Measurements from ENCODE around the gene TMED7. TPM values are rescaled to one million over a fixed set of nuclear protein-coding genes. Genes with fewer than 3 reads are reported as not detected.

TMED7 gene
- total RNA-seq, 2 experiments from 2014 or later, result 39.2 to 45.7 TPM

DNA sequence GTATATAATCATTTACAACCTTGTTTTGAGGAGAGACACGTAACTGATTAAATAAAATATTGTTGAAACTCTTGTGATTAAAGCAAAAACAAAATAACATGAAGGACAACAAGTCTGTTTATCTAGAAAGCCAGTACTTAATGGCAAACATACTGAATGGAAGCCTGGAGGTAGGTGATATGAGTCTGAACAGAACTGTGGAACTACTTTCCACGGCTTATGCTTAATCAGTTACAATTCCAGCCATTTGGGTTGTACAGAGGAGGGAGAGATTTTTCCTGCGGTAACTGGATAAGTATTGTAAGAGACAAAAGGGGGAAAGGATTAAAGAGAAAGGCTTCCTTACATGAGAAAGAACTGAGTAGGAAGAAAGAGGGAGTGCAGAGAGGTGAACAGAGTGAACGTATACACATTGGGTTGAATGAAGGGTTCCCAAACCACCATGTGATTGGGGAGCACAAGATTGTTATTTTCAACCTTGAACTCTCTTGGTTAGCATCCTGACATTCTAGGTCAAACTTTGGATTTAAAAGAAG, 4.4 kb downstream of the TMED7 start:
- DNase-seq, result no peak
- ChIA-PET CTCF (no interaction called here), POLR2A (no interaction called here)
- no peak overlapping the region for H3K27ac Mint-ChIP-seq
- no peaks in the 10 kb centered on the region for H3K9me3 Mint-ChIP-seq
- H3K27me3 Mint-ChIP-seq, result no peaks in the 10 kb centered on the region
- H3K4me1 Mint-ChIP-seq, result peaks cover 25% of the 10 kb centered on the region
- peaks cover 36% of the 10 kb centered on the region for H3K36me3 Mint-ChIP-seq (ENCODE audit: low read depth)
- H3K4me3 Mint-ChIP-seq, result no peak overlapping the region

DNA sequence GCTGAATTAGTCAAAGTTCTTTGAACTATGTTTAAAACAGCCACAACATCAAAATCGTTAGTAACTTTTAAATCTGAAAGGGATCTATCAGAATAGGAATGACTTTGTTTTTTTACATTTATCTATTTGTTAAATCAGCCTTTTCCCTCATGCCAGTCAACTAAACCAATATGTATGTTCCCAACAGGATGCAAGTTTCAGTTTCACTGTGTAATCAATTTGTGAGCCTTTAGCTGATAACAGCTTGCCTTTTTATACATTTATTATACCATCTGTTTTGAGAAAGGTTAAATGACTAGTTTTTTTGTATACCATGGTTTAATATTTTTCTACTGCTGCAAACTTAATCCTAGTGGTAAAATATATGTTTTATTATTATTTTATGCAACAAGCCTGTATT, 8.9 kb downstream of the TMED7 start:
- POLR2A ChIA-PET, result no interaction called here
- no peaks in the 10 kb centered on the region for H3K27me3 Mint-ChIP-seq
- H3K4me1 Mint-ChIP-seq, result peaks cover 10% of the 10 kb centered on the region
- no peak for DNase-seq
- no peak overlapping the region for H3K4me3 Mint-ChIP-seq
- H3K9me3 Mint-ChIP-seq, result no peaks in the 10 kb centered on the region
- H3K36me3 Mint-ChIP-seq (ENCODE audit: low read depth), result peaks cover 46% of the 10 kb centered on the region
- H3K27ac Mint-ChIP-seq, result no peak overlapping the region
- CTCF ChIA-PET, result interaction anchor here (0.6 to 3.1 kb wide), 2 partner anchors 8 to 209 kb away, joined by 4 to 13 read pairs; partner anchors contain the start of gene TMED7

DNA sequence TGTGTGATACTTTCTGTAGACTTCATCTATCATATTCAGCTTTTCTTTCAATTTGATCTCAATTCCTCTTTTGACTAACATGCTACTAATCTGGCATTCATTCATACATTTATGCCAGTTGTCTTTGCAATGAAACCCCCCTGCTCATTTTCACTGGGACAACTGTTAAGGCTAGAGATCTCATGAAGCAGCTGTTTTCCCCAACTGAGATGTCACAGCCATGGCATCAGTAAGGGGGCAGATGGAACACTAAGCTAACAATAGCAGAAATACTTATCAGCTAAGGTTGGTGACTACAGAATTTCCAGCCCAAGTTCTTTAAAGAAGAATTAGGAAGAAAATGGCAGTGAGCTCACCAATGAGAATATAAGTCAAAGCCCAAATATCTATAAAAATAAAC, 9.4 kb downstream of the TMED7 start:
- POLR2A ChIA-PET, result no interaction called here
- no peaks in the 10 kb centered on the region for H3K9me3 Mint-ChIP-seq
- H3K4me1 Mint-ChIP-seq, result peaks cover 9% of the 10 kb centered on the region
- H3K36me3 Mint-ChIP-seq (ENCODE audit: low read depth), result peaks cover 46% of the 10 kb centered on the region
- CTCF ChIA-PET, result interaction anchor here (0.6 to 3.1 kb wide), 2 partner anchors 9 to 209 kb away, joined by 4 to 13 read pairs; partner anchors contain the start of gene TMED7
- H3K4me3 Mint-ChIP-seq, result no peak overlapping the region
- DNase-seq, result no peak
- no peak overlapping the region for H3K27ac Mint-ChIP-seq
- no peaks in the 10 kb centered on the region for H3K27me3 Mint-ChIP-seq

DNA sequence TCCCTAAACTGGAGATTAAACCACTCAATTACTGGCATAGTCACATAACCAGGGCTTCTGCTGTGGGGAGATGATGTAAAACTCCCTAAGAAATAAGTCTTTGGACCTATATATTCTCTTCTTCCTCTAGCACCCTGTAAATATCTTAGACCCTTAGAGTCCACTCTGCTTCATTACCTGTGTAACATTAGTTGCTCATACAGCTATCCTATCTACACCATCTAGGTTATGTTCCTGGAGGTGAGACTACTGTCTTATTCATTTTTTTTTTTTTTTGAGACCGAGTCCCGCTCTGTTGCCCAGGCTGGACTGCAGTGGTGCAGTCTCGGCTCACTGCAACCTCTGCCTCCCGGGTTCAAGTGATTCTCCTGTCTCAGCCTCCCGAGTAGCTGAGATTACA, 14.0 kb downstream of the TMED7 start:
- CTCF ChIA-PET, result interaction anchor here (0.9 kb wide), 1 partner anchor 10 kb away, joined by 4 read pairs; no protein-coding TSS in a partner anchor
- DNase-seq, result no peak
- Mint-ChIP-seq H3K27ac (no peak overlapping the region), H3K36me3 (ENCODE audit: low read depth) (peaks cover 30% of the 10 kb centered on the region), H3K27me3 (no peaks in the 10 kb centered on the region), H3K4me1 (peaks cover 7% of the 10 kb centered on the region), H3K9me3 (no peaks in the 10 kb centered on the region), H3K4me3 (no peak overlapping the region)
- POLR2A ChIA-PET, result no interaction called here

DNA sequence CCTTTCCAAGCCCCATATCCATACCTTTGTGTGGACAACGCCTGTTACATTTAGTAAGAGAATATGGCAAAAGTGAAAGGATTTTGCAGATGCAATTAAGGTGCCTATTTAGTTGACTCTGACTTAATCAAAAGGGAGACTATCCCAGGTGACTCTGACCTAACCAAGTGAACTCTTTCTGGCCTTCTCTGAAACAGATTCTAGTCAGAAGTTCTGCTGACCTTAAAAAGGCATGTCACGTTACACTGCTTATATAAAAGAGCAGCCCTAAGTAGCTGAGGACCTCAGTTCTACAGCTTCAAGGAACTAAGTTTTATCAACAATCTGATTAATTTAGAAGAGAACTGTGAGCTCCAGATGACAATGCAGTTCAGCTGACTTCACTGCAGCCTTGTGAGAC, 17.9 kb downstream of the TMED7 start:
- ChIA-PET POLR2A (no interaction called here), CTCF (no interaction called here)
- peaks cover 31% of the 10 kb centered on the region for H3K36me3 Mint-ChIP-seq (ENCODE audit: low read depth)
- DNase-seq, result no peak
- peaks cover 9% of the 10 kb centered on the region for H3K4me1 Mint-ChIP-seq
- no peaks in the 10 kb centered on the region for H3K27me3 Mint-ChIP-seq
- H3K9me3 Mint-ChIP-seq, result no peaks in the 10 kb centered on the region
- no peak overlapping the region for H3K4me3 Mint-ChIP-seq
- H3K27ac Mint-ChIP-seq, result no peak overlapping the region

DNA sequence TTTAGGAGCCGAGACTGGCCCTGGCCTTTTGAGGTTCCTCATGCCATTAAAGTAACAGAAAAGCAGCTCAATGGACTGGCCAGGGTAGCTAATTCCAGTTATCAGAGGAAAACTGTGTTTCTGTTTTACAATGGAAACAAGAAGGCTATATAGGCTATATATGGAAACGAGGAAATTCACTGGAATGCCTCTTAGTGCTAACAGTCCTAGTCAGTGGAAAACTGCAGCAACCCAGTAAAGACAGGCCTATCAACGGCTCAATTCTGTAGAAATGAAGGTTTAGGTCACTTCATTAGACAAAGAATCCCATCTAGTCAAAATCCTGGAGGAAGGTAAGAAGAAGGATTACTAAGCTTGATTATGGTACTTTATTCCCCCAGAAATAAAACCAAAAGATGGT, 20.4 kb downstream of the TMED7 start:
- Mint-ChIP-seq H3K36me3 (ENCODE audit: low read depth) (peaks cover 37% of the 10 kb centered on the region), H3K9me3 (no peaks in the 10 kb centered on the region), H3K27ac (no peak overlapping the region), H3K4me1 (peaks cover 19% of the 10 kb centered on the region), H3K27me3 (no peaks in the 10 kb centered on the region), H3K4me3 (no peak overlapping the region)
- no peak for DNase-seq
- ChIA-PET POLR2A (no interaction called here), CTCF (interaction anchor here (0.7 kb wide), 1 partner anchor 13 kb away, joined by 3 read pairs; no protein-coding TSS in a partner anchor)

DNA sequence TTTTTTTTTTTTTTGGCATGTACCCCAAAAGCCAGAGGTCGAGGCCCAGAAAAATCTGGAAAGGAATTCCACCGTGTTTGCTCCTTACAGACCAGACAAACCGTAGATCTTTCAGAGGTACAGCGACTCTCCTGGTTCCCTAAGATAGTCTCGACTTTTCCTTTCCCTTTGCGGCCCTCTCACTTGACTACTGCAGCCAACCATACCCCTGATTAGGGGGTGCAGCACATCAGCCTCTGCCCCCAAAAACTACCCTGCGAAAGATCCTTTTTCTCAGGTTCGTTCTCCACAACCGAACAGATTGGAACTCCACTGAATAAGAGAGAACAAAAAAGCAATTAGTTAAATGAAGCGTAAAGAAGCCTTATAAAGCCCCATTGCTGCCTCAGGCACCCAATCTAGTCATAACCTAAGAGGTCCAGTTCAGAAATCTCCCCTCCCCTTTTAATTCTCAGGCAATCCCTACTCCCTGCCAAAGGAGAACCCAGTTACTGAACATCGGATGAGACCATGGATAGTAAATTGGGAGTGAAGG, 23.2 kb downstream of the TMED7 start:
- CTCF ChIA-PET, result interaction anchor here (0.6 to 2.5 kb wide), 3 partner anchors 12 to 21 kb away, joined by 3 to 11 read pairs (median 6); no protein-coding TSS in a partner anchor
- Mint-ChIP-seq H3K27ac (peak overlapping the region; percentile 75), H3K4me1 (peaks cover 24% of the 10 kb centered on the region), H3K36me3 (ENCODE audit: low read depth) (peaks cover 34% of the 10 kb centered on the region), H3K9me3 (no peaks in the 10 kb centered on the region), H3K27me3 (no peaks in the 10 kb centered on the region), H3K4me3 (peak overlapping the region; percentile 49)
- no peak for DNase-seq
- POLR2A ChIA-PET, result no interaction called here

DNA sequence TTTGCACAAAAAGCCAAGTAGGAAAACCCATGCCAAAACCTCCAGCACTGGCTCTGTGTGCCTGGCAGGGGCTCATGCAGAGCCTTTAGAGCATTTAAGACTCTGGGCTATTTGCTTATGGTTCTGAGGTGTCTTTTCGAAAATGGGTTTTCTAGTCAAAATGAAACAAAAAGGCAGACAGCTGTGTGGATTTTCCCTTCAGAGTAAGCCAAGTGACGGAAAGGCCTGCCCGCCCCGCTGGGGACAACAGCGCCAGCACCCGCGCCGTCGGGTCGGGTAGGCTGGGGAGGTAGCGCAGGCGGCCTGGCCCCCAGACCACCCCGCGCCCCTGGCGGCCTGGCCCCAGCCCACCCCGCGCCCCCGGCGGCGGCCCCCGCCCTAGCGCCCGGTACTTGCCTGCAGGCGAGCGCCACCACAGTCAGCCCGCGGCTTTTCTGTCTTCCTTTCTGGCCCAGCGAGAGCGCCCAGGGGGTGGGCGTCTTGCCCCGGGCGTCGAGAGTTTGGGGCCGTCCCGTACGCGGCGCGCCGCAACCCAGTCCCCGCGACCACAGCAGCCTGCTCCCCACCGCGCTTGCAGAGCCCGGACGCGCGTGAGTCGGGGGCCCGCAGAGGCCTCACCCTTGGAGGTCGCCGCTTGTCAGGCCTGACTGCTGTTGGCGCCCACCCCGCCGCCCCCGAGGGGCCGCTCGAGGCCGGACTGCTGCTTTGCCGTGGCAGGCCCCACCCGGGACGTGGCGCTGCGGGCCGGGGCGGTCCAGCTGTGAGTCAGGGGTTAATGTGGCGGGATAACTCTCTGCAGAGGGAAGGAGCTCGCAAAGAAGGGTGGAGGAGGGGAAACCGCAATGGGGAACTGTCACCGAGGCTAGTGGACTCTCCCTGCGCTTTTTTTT, 23.9 kb downstream of the TMED7 start, which contains the start of gene TICAM2:
TICAM2 (minus strand) TSS at position 779 of the 890 bp plus-strand sequence. CDS start 21,223 bp downstream, outside the sequence.
- Mint-ChIP-seq H3K27ac (peak within 1 kb of the TSS; percentile 75), H3K36me3 (ENCODE audit: low read depth) (peaks cover 33% of the 10 kb centered on the region), H3K4me1 (peaks cover 24% of the 10 kb centered on the region), H3K9me3 (no peaks in the 10 kb centered on the region), H3K4me3 (peak within 1 kb of the TSS; percentile 67), H3K27me3 (no peaks in the 10 kb centered on the region)
- ChIA-PET CTCF (interaction anchor here (0.6 to 2.5 kb wide), 5 partner anchors 10 to 166 kb away, joined by 3 to 11 read pairs (median 4); no protein-coding TSS in a partner anchor), POLR2A (interaction anchor here (0.8 kb wide), 1 partner anchor 12 kb away, joined by 4 read pairs; no protein-coding TSS in a partner anchor)
- peak; percentile 54 for DNase-seq

DNA sequence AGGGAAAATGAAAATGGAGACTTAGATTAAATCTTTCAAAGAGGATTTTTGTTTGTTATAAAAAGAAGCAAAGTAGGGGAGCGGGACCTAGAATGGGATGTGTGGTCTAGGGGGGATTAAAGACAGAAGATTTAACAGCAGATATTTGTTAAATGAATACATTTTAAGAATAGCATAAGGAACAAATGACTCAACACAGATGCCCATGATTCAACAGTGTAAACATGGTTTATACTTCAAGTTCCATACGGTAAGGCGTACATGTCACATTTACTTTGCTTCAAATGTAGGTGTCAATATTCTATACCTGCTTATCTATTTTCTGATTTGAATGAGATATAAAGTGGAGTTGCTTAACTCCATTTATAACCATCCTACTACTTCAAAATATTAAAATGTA, 25.1 kb downstream of the TMED7 start:
- Mint-ChIP-seq H3K4me1 (peaks cover 23% of the 10 kb centered on the region), H3K27ac (no peak overlapping the region), H3K9me3 (no peaks in the 10 kb centered on the region), H3K4me3 (no peak overlapping the region), H3K36me3 (ENCODE audit: low read depth) (peaks cover 27% of the 10 kb centered on the region), H3K27me3 (no peaks in the 10 kb centered on the region)
- POLR2A ChIA-PET, result no interaction called here
- CTCF ChIA-PET, result interaction anchor here (0.8 to 2.5 kb wide), 4 partner anchors 13 to 289 kb away, joined by 3 to 11 read pairs (median 4); no protein-coding TSS in a partner anchor
- DNase-seq, result no peak

DNA sequence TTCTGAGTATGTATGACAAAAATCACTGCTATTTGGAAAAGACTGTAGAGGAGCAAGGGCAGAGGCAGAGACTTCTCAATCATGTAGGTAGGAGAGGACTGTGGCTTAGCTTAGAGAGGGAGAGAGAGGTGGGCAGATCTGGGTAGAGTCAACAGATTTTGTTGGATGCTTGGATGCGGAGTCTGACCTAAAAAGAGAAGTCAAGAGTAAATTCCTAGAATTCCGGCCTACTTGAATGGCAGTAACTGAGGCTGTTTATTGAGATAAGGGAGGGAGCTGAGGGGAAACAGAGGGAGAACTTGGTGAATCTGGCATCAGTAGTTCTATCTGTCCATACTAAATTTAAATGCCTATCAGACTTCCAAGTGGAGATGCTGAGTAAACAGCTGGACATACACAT, 25.9 kb downstream of the TMED7 start:
- DNase-seq, result no peak
- Mint-ChIP-seq H3K4me3 (no peak overlapping the region), H3K4me1 (peaks cover 23% of the 10 kb centered on the region), H3K27ac (peak overlapping the region; percentile 27), H3K9me3 (no peaks in the 10 kb centered on the region), H3K36me3 (ENCODE audit: low read depth) (peaks cover 26% of the 10 kb centered on the region), H3K27me3 (no peaks in the 10 kb centered on the region)
- CTCF ChIA-PET, result interaction anchor here (0.7 to 0.8 kb wide), 2 partner anchors 28 to 288 kb away, joined by 3 read pairs; no protein-coding TSS in a partner anchor
- POLR2A ChIA-PET, result no interaction called here

DNA sequence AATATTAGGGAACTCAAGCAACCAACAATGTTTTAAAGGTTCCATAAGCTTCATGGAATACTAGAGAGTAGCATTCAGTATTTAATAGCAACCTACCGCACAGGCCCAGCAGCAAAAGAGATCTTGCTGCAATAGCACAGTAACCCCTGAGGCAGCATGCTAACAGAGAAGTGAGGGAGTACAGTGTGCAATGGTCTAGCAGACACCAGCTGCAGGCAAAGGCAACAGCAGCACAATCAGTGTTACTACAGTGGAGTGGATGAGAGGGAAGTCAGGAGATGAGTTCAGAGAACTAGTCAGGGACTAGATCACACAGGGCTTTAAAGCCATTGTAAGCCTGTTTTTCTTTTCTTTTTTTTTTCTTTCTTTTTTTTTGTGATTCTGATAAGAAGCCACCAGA, 26.3 kb downstream of the TMED7 start:
- DNase-seq, result no peak
- peaks cover 23% of the 10 kb centered on the region for H3K36me3 Mint-ChIP-seq (ENCODE audit: low read depth)
- H3K27ac Mint-ChIP-seq, result no peak overlapping the region
- H3K9me3 Mint-ChIP-seq, result no peaks in the 10 kb centered on the region
- H3K4me3 Mint-ChIP-seq, result no peak overlapping the region
- ChIA-PET POLR2A (no interaction called here), CTCF (interaction anchor here (0.7 kb wide), 1 partner anchor 27 kb away, joined by 3 read pairs; no protein-coding TSS in a partner anchor)
- no peaks in the 10 kb centered on the region for H3K27me3 Mint-ChIP-seq
- peaks cover 23% of the 10 kb centered on the region for H3K4me1 Mint-ChIP-seq

DNA sequence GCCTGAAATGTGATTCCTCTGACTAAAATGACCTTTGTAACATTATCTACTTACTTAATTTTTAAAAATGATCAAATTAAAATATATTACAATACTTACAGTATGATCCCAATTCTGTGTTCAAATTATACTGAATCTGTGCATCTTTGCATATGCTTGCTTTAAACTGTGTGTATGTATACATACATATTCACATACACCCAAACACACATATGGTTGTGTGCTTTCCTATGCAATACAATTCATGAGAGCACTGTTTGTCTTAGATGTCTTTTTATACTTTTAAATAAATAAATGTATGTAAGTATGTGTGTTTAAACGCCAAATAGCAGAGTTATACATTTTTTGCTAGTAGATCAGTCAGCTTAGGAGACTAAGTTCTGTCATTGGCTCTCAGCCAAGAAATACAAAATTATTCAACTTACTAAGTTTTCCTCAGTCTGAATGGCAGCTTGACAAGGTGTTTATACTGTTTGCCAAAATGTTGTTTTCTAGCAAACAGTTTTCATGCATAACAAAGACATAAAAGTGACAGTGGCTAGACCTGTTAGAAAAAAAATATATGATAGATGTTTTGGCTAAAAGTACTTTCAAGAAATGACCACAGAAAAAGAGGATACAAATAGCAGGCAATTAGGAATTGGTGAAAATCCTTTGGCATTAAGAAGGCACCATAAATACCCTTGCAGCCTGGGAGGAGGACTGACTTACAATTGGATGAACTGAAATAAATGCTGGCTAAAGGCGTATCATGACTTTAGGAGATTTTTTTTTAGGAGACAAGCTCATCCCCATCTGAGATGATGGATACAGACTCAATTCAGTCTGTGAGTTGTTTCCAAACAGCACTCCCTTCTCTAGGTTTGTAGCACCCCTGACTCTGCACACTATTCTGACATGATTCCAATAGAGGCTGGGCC, 31.4 kb downstream of the TMED7 start:
- no peak for DNase-seq
- peaks cover under 1% of the 10 kb centered on the region for H3K4me1 Mint-ChIP-seq
- peaks cover 4% of the 10 kb centered on the region for H3K27me3 Mint-ChIP-seq
- CTCF ChIA-PET, result interaction anchor here (0.6 kb wide), 1 partner anchor 262 kb away, joined by 3 read pairs; no protein-coding TSS in a partner anchor
- no peak overlapping the region for H3K4me3 Mint-ChIP-seq
- POLR2A ChIA-PET, result no interaction called here
- no peaks in the 10 kb centered on the region for H3K9me3 Mint-ChIP-seq
- no peak overlapping the region for H3K27ac Mint-ChIP-seq
- peaks cover 3% of the 10 kb centered on the region for H3K36me3 Mint-ChIP-seq (ENCODE audit: low read depth)

Measured in activated CD4-positive, alpha-beta T cell treated with anti-CD3 and anti-CD28 coated beads, Interleukin-2, amount 10 ng/mL, durations not matched to agents 7 days and 5 days (primary cell).